ENCODE results near the gene TRPC4. TPM values are rescaled to one million over a fixed set of nuclear protein-coding genes. Genes with fewer than 3 reads are reported as not detected.

Gene TRPC4
- total RNA-seq, 1 experiment from 2014 or later, result not detected

DNA sequence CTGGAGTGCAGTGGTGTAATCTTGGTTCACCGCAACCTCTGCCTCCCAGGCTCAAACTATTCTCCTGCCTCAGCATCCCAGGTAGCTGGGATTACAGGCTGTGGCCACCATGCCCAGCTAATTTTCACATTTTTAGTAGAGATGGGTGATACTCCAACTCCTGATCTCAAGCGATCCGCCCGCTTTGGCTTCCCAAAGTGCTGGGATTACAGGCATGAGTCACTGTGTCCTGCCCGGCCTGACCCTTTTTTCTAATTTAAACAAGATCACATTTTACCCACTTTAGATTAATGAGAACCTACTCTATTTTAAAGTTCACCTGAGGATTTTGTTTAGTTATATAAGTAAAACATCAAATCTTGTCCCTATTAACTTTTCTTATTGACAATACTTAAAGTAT is 179.2 kb downstream of the TRPC4 start:
- DNase-seq (ENCODE audit: unreplicated experiment), result peak; percentile 4
- Mint-ChIP-seq H3K4me3 (ENCODE audit: unreplicated experiment) (no peak overlapping the region), H3K9me3 (ENCODE audit: unreplicated experiment) (no peaks in the 10 kb centered on the region), H3K4me1 (ENCODE audit: insufficient read depth, unreplicated experiment) (no peaks in the 10 kb centered on the region), H3K27me3 (ENCODE audit: insufficient read depth, unreplicated experiment) (no peaks in the 10 kb centered on the region), H3K27ac (ENCODE audit: low read depth, unreplicated experiment) (no peak overlapping the region), H3K36me3 (ENCODE audit: insufficient read depth, unreplicated experiment) (no peaks in the 10 kb centered on the region)
- CTCF ChIA-PET, result interaction anchor here (1.1 kb wide), 1 partner anchor 355 kb away, joined by 4 read pairs; no protein-coding TSS in a partner anchor
- TF ChIP-seq, protein P1, sequence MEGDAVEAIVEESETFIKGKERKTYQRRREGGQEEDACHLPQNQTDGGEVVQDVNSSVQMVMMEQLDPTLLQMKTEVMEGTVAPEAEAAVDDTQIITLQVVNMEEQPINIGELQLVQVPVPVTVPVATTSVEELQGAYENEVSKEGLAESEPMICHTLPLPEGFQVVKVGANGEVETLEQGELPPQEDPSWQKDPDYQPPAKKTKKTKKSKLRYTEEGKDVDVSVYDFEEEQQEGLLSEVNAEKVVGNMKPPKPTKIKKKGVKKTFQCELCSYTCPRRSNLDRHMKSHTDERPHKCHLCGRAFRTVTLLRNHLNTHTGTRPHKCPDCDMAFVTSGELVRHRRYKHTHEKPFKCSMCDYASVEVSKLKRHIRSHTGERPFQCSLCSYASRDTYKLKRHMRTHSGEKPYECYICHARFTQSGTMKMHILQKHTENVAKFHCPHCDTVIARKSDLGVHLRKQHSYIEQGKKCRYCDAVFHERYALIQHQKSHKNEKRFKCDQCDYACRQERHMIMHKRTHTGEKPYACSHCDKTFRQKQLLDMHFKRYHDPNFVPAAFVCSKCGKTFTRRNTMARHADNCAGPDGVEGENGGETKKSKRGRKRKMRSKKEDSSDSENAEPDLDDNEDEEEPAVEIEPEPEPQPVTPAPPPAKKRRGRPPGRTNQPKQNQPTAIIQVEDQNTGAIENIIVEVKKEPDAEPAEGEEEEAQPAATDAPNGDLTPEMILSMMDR (IDR thresholded peaks at IDR 0.05; ENCODE audit: unreplicated experiment), result no peak
- intact Hi-C loops (cut with micrococcal nuclease), result no loop called here
- no TSS peak for BruUV-seq (replicated peaks)
- POLR2A ChIA-PET, result no interaction called here

DNA sequence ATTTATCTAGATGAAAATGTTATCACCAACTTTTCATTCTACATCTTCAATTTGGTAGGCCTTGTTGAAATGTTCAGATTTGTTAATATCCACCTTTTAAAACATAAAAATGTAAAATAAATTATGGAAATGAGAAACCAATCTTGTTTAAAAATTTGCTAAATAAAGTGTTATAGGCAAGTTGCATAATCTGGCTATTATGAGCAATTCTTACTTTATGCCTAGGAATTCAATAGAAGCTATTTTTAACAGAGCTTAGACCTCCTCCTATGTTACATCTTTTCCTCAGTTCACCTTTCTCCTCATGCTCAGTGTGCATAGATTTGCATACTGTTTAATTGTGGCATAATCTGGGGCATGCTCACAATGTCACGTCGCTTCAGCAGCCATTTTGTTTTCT is 183.1 kb downstream of the TRPC4 start:
- no TSS peak for BruUV-seq (replicated peaks)
- TF ChIP-seq, protein P1 (IDR thresholded peaks at IDR 0.05; ENCODE audit: unreplicated experiment), result no peak
- Mint-ChIP-seq H3K27me3 (ENCODE audit: insufficient read depth, unreplicated experiment) (no peaks in the 10 kb centered on the region), H3K4me3 (ENCODE audit: unreplicated experiment) (no peak overlapping the region), H3K27ac (ENCODE audit: low read depth, unreplicated experiment) (no peak overlapping the region), H3K4me1 (ENCODE audit: insufficient read depth, unreplicated experiment) (no peaks in the 10 kb centered on the region), H3K9me3 (ENCODE audit: unreplicated experiment) (no peaks in the 10 kb centered on the region), H3K36me3 (ENCODE audit: insufficient read depth, unreplicated experiment) (no peaks in the 10 kb centered on the region)
- DNase-seq (ENCODE audit: unreplicated experiment), result no peak
- intact Hi-C loops (cut with micrococcal nuclease), result no loop called here
- ChIA-PET CTCF (no interaction called here), POLR2A (no interaction called here)

DNA sequence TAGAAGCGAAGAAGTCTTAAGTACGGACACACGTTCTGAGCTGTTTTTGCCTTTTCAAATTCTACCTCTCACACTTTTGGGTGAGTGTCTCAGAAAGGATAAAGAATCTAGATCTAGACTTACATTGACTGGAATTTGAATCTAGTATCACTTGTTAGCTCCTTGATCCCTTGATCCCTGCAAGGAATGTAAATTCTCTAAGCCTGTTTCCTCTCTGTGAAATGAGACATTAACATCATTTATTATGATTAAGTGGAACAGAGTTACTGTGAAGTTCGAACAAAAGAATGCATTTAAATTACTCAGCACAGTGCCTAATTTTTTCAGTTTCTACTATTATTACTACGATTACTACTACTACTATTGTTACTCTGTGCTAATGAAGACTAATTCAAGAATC is 184.4 kb downstream of the TRPC4 start:
- Mint-ChIP-seq H3K27ac (ENCODE audit: low read depth, unreplicated experiment) (no peak overlapping the region), H3K36me3 (ENCODE audit: insufficient read depth, unreplicated experiment) (no peaks in the 10 kb centered on the region), H3K4me3 (ENCODE audit: unreplicated experiment) (no peak overlapping the region), H3K27me3 (ENCODE audit: insufficient read depth, unreplicated experiment) (no peaks in the 10 kb centered on the region), H3K9me3 (ENCODE audit: unreplicated experiment) (no peaks in the 10 kb centered on the region), H3K4me1 (ENCODE audit: insufficient read depth, unreplicated experiment) (no peaks in the 10 kb centered on the region)
- DNase-seq (ENCODE audit: unreplicated experiment), result no peak
- no TSS peak for BruUV-seq (replicated peaks)
- intact Hi-C loops (cut with micrococcal nuclease), result no loop called here
- TF ChIP-seq, protein P1 (IDR thresholded peaks at IDR 0.05; ENCODE audit: unreplicated experiment), result no peak
- CTCF ChIA-PET, result interaction anchor here (0.7 kb wide), 1 partner anchor 1313 kb away, joined by 3 read pairs; no protein-coding TSS in a partner anchor
- POLR2A ChIA-PET, result no interaction called here

DNA sequence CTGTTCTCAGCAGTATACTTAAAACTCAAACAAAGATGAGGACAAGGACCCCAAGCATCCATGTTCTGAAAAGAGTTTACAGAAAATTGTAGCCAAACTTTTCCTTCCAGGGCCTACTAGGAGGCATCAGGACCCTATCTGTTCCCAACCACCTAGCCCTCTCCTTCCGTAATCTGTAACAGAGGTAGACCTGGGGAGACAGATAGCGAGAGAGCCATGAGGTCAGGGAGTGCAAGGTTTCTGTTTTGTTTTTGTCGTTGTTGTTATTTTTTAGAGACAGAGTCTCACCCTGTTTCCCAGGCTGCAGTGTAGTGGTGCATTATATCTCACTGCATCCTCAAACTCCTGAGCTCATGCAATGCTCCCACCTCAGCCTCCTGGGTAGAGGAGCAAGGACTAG is 187.1 kb downstream of the TRPC4 start:
- no peak for DNase-seq (ENCODE audit: unreplicated experiment)
- POLR2A ChIA-PET, result no interaction called here
- H3K27me3 Mint-ChIP-seq (ENCODE audit: insufficient read depth, unreplicated experiment), result no peaks in the 10 kb centered on the region
- intact Hi-C loops (cut with micrococcal nuclease), result no loop called here
- H3K9me3 Mint-ChIP-seq (ENCODE audit: unreplicated experiment), result no peaks in the 10 kb centered on the region
- no peaks in the 10 kb centered on the region for H3K4me1 Mint-ChIP-seq (ENCODE audit: insufficient read depth, unreplicated experiment)
- no peak overlapping the region for H3K4me3 Mint-ChIP-seq (ENCODE audit: unreplicated experiment)
- TF ChIP-seq, protein P1 (IDR thresholded peaks at IDR 0.05; ENCODE audit: unreplicated experiment), result no peak
- peak overlapping the region; percentile 46 for H3K27ac Mint-ChIP-seq (ENCODE audit: low read depth, unreplicated experiment)
- CTCF ChIA-PET, result interaction anchor here (0.5 to 1.1 kb wide), 3 partner anchors 9 to 188 kb away, joined by 3 to 4 read pairs (median 4); no protein-coding TSS in a partner anchor
- no TSS peak for BruUV-seq (replicated peaks)
- H3K36me3 Mint-ChIP-seq (ENCODE audit: insufficient read depth, unreplicated experiment), result no peaks in the 10 kb centered on the region
